ENCODE measurements around the gene LIMK2.
"Not testable (repeated sequence)": the region's sequence is repeated elsewhere in the genome, so short reads cannot be mapped to it uniquely, and the experiment has no call there.

LIMK2 gene

GRCh38 chr22:31290494-31291471, 78.7 kb downstream of the LIMK2 start:
- DNase-seq (ENCODE audit: low spot score) = peak; percentile 96

DNA sequence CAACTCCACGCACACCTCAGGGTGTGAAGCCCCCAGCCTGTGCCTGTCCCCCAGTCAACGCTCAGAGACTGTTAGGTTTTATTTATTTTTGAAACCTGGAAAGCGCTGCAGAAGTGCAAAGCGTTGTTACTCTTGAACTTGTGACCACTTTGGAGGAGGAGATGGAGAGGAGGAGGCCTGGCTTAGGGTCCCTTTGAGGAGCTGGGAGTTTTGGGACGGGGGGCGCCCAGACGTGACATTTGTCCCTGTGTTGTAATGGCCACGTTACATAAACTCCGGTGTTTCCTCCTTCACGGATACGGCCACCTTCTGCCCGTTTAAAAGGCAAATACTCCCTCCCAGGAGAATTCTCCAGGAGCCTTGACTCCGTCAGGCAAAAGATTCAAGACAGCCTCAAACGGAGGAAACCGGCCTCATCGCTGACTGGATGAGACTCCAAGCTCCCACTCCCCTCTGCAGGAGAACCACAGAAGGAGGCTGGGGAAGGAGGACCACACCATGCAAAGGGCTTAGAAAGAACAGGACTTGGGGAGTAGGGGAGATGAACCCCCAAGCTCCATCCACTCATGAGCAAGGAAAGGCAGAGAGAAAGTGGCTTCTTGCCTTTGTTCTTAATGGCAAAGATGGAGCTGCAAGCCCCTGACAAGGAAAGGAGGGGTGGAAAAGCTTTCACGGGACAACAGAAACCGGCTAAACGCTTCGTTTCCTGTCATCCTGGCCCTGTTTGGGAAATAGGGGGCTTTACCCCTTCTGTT, 79.6 kb downstream of the LIMK2 start:
- DNase-seq (ENCODE audit: low spot score) = no peak

- peak; percentile 79 for DNase-seq (ENCODE audit: low spot score)
These were observed 80.3 kb downstream of the LIMK2 start, which contains the start of gene PIK3IP1 for GRCh38 chr22:31292236-31292989. PIK3IP1 (minus strand) TSS chr22:31292488; CDS start chr22:31292344, 144 bp downstream.

GRCh38 chr22:31295360-31295759, 83.3 kb downstream of the LIMK2 start:
- DNase-seq (ENCODE audit: low spot score) = no peak

GRCh38 chr22:31295831-31296657, 83.9 kb downstream of the LIMK2 start:
- peak; percentile 9 for DNase-seq (ENCODE audit: low spot score)

DNA sequence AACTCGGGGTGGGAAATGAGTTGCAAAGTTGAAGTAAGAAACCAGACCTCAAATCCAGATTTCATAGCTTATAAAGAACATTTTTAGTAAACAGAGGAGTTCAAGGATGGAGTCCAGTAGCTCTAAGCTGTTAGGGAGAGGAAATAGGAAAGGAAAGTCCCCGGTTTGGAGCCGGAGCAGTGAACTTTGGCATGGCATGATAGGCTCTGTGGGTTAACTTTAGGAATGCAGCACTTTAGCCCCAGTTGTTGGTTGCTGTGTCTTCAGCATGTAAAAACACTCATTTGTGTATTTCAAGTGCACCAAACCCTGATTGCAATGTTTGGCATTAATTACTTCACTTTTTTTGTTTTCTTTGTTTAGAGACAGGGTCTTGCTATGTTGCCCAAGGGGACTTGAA, 88.8 kb downstream of the LIMK2 start:
- DNase-seq (ENCODE audit: low spot score) = no peak

- DNase-seq (ENCODE audit: low spot score) = no peak
These were observed 89.9 kb downstream of the LIMK2 start for GRCh38 chr22:31302006-31302405.

- DNase-seq (ENCODE audit: low spot score) = no peak
These were observed 90.4 kb downstream of the LIMK2 start for GRCh38 chr22:31302537-31302936.

GRCh38 chr22:31305194-31305593, 93.1 kb downstream of the LIMK2 start:
- DNase-seq (ENCODE audit: low spot score) = no peak

DNA sequence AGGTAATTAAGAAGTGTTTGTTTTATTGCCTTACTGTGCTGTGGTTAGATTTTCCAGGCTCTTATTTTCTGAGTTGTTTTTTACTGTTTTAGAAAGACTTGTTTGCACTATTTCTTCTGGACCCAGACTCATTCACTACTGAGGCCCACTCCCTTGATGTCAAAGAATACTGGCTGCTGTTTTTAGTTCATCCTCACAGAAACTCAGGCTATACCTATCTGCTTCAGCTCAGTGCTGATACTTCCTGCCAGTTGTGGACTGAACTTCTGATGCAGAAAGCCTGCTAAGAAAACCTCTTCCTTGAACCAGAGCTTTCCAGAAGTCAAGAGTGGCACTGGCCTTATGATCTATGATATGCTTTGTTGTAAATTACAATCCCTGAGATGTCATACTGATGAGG, 96.1 kb downstream of the LIMK2 start:
- DNase-seq (ENCODE audit: low spot score) = no peak

- DNase-seq (ENCODE audit: low spot score) = peak; percentile 58
These were observed 101.5 kb downstream of the LIMK2 start for GRCh38 chr22:31313366-31314147.

GRCh38 chr22:31314220-31314619, 102.1 kb downstream of the LIMK2 start:
- not testable (repeated sequence) for DNase-seq (ENCODE audit: low spot score)

DNA sequence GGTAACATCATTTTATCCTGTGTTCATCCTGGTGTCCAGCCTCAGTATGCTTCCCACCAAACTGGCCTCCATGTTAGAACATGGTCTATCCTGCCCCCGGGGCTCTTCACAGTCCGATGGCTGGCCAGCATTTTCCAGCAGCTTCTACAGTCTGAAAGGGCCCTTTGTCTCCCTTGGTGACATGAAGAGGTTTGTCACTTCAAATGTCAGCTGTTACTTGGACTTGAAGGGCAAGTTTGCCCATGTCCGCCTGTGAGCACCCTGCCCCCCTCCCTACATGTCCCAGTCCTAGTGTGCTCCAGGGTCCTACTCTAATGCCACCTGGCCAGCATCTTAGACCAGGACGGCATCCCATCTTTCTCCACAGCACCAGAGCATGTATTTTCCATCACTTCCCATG, 109.3 kb downstream of the LIMK2 start:
- no peak for DNase-seq (ENCODE audit: low spot score)

GRCh38 chr22:31323578-31324550, 111.8 kb downstream of the LIMK2 start:
- DNase-seq (ENCODE audit: low spot score) = no peak

DNA sequence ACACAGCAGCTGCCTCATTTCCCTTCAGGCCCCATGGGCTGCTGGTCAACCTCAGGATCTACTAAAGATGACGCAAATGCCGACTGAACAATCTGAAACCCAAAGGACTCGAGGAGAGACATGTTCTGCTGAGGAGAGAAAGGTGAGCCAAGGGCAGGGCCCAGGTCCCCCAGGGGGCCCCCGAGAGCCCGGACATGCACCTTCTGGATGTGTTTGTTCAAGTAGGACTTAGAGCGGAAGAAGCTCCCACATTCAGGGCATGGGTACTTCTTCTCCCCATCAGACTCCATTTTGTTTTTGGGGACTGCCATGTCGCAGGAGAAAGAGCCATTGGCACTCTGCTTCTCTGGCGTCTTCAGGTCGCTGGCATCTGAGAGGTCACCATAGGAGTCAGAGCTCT, 114.8 kb downstream of the LIMK2 start:
- no peak for DNase-seq (ENCODE audit: low spot score)

- DNase-seq (ENCODE audit: low spot score) = no peak
These were observed 115.9 kb downstream of the LIMK2 start for GRCh38 chr22:31327806-31328543.

DNA sequence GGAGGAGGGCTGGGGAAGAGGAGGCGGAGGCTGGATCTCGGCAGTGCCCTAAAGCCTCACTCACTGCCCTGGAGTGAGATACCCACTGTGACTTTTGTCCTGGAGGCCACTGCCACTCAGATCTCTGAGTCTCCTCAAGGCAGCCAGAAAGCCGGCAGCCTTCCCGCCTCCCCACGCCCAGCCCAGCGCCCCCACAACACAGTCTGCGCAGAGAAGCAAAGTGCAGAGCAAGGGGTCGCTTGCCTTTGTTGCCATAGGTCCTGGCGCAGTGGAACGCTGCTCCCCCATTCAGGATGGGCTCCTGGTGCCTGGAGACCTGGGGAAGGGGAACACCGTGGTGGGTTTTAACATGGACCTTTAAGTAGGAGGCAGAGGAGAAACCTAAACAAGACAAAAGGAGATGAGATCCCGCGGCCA, 116.5 kb downstream of the LIMK2 start:
- DNase-seq (ENCODE audit: low spot score) = no peak

DNA sequence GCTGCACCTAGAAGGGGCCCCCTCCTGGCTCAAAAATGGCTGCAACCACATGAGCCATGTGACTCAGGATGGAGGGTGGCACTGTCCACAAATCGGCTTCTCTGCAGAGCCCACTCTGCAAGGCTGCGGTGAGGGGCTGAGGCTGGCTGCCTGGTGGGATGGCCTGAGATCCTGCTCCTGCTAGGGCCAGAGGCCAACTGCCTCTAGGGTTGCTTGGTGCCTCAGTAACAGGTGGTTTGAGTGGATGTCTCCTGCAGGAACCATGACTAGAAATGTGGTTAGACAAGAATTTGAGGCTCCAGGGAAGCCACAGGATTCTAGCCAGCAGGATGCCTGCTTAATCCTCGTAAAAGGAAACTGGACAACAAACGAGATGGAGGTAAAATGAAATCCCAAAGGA, 116.9 kb downstream of the LIMK2 start:
- DNase-seq (ENCODE audit: low spot score) = no peak
